Activated naive CD4-positive, alpha-beta T cell treated with anti-CD3 and anti-CD28 coated beads, Interleukin-2, amount 10 ng/mL, durations not matched to agents 7 days and 5 days (primary cell): Measurements from ENCODE around the gene PRDM15.

Source experiments
- CTCF ChIA-PET: fragments of 350-600 bp; sonication (Branson Sonifier 250); formaldehyde crosslinking; loops from one replicate; lab custom pipeline; 2021; ENCODE audit warnings: antibody characterized with exemption; lab: Charles Lee
- DNase-seq: peaks from one replicate; pipeline ENCODE4 v3.0.0-alpha.2; 2020
- H3K27ac Mint-ChIP-seq: one replicate; pipeline ENCODE4 v1.8.0; 2021; ENCODE audit warnings: mild to moderate bottlenecking, moderate library complexity, mixed read lengths
- H3K27me3 Mint-ChIP-seq: one replicate; pipeline ENCODE4 v1.8.0; 2021; ENCODE audit warnings: mild to moderate bottlenecking, mixed read lengths
- H3K36me3 Mint-ChIP-seq: one replicate; pipeline ENCODE4 v1.8.0; 2021; ENCODE audit warnings: mixed read lengths
- H3K4me1 Mint-ChIP-seq: one replicate; pipeline ENCODE4 v1.8.0; 2021; ENCODE audit warnings: mixed read lengths
- H3K4me3 Mint-ChIP-seq: one replicate; pipeline ENCODE4 v1.8.0; 2021; ENCODE audit warnings: mild to moderate bottlenecking, moderate library complexity, mixed read lengths
- H3K9me3 Mint-ChIP-seq: one replicate; pipeline ENCODE4 v1.8.0; 2021; ENCODE audit warnings: mixed read lengths

PRDM15 gene

GRCh38 chr21:41805643-41806042, 73.5 kb downstream of the PRDM15 start:
- H3K36me3 Mint-ChIP-seq = peaks cover 18% of the 10 kb centered on the region
- DNase-seq = no peak
- H3K9me3 Mint-ChIP-seq = peaks cover 4% of the 10 kb centered on the region
- H3K4me3 Mint-ChIP-seq = no peak overlapping the region
- H3K4me1 Mint-ChIP-seq = no peaks in the 10 kb centered on the region
- H3K27ac Mint-ChIP-seq = no peak overlapping the region
- no peaks in the 10 kb centered on the region for H3K27me3 Mint-ChIP-seq
- CTCF ChIA-PET = interaction anchor here (0.9 kb wide), 1 partner anchor 522 kb away, joined by 3 read pairs; no protein-coding TSS in a partner anchor

- H3K4me3 Mint-ChIP-seq = no peak overlapping the region
- peaks cover 19% of the 10 kb centered on the region for H3K36me3 Mint-ChIP-seq
- no peak for DNase-seq
- H3K27me3 Mint-ChIP-seq = no peaks in the 10 kb centered on the region
- H3K9me3 Mint-ChIP-seq = peaks cover 4% of the 10 kb centered on the region
- H3K4me1 Mint-ChIP-seq = no peaks in the 10 kb centered on the region
- H3K27ac Mint-ChIP-seq = no peak overlapping the region
- CTCF ChIA-PET = interaction anchor here (0.9 kb wide), 1 partner anchor 522 kb away, joined by 3 read pairs; no protein-coding TSS in a partner anchor
These were observed 74.1 kb downstream of the PRDM15 start for GRCh38 chr21:41805038-41805437.

- no peak overlapping the region for H3K27ac Mint-ChIP-seq
- CTCF ChIA-PET = no interaction called here
- DNase-seq = no peak
- H3K9me3 Mint-ChIP-seq = peaks cover 4% of the 10 kb centered on the region
- H3K4me3 Mint-ChIP-seq = no peak overlapping the region
- peaks cover 19% of the 10 kb centered on the region for H3K36me3 Mint-ChIP-seq
- H3K4me1 Mint-ChIP-seq = no peaks in the 10 kb centered on the region
- H3K27me3 Mint-ChIP-seq = no peaks in the 10 kb centered on the region
These were observed 74.8 kb downstream of the PRDM15 start for GRCh38 chr21:41804381-41804780.

- no peak for DNase-seq
These were observed 75.8 kb downstream of the PRDM15 start for GRCh38 chr21:41803316-41803715.

GRCh38 chr21:41802684-41803083, 76.5 kb downstream of the PRDM15 start:
- Mint-ChIP-seq H3K27me3 (no peaks in the 10 kb centered on the region), H3K4me3 (no peak overlapping the region), H3K9me3 (peaks cover 4% of the 10 kb centered on the region), H3K27ac (no peak overlapping the region), H3K4me1 (no peaks in the 10 kb centered on the region), H3K36me3 (peaks cover 16% of the 10 kb centered on the region)
- DNase-seq = no peak
- CTCF ChIA-PET = no interaction called here

More at GRCh38 chr21:41803316-41803715, 75.8 kb downstream of the PRDM15 start:
- Mint-ChIP-seq H3K36me3 (peaks cover 17% of the 10 kb centered on the region), H3K4me1 (no peaks in the 10 kb centered on the region), H3K4me3 (no peak overlapping the region), H3K27ac (no peak overlapping the region), H3K27me3 (no peaks in the 10 kb centered on the region), H3K9me3 (peaks cover 4% of the 10 kb centered on the region)
- CTCF ChIA-PET = no interaction called here

- Mint-ChIP-seq H3K27me3 (no peaks in the 10 kb centered on the region), H3K36me3 (peaks cover 11% of the 10 kb centered on the region), H3K4me1 (no peaks in the 10 kb centered on the region), H3K4me3 (no peak overlapping the region), H3K27ac (no peak overlapping the region), H3K9me3 (peaks cover 4% of the 10 kb centered on the region)
- DNase-seq = no peak
- CTCF ChIA-PET = no interaction called here
These were observed 77.0 kb downstream of the PRDM15 start for GRCh38 chr21:41802198-41802584.

- H3K27ac Mint-ChIP-seq = no peak overlapping the region
- H3K27me3 Mint-ChIP-seq = no peaks in the 10 kb centered on the region
- no peaks in the 10 kb centered on the region for H3K4me1 Mint-ChIP-seq
- no peak for DNase-seq
- no peaks in the 10 kb centered on the region for H3K9me3 Mint-ChIP-seq
- H3K4me3 Mint-ChIP-seq = no peak overlapping the region
- peaks cover 9% of the 10 kb centered on the region for H3K36me3 Mint-ChIP-seq
- CTCF ChIA-PET = interaction anchor here (1.2 kb wide), 1 partner anchor 316 kb away, joined by 6 read pairs; no protein-coding TSS in a partner anchor
These were observed 77.6 kb downstream of the PRDM15 start for GRCh38 chr21:41801321-41802197.

- Mint-ChIP-seq H3K27me3 (no peaks in the 10 kb centered on the region), H3K36me3 (peaks cover 9% of the 10 kb centered on the region), H3K4me1 (no peaks in the 10 kb centered on the region), H3K9me3 (no peaks in the 10 kb centered on the region), H3K27ac (no peak overlapping the region), H3K4me3 (no peak overlapping the region)
- no peak for DNase-seq
- CTCF ChIA-PET = interaction anchor here (1.2 kb wide), 1 partner anchor 317 kb away, joined by 6 read pairs; no protein-coding TSS in a partner anchor
These were observed 78.5 kb downstream of the PRDM15 start for GRCh38 chr21:41800425-41801320.

- no peak for DNase-seq
- Mint-ChIP-seq H3K9me3 (no peaks in the 10 kb centered on the region), H3K27me3 (no peaks in the 10 kb centered on the region), H3K4me1 (no peaks in the 10 kb centered on the region), H3K27ac (no peak overlapping the region), H3K36me3 (peaks cover 5% of the 10 kb centered on the region), H3K4me3 (no peak overlapping the region)
- CTCF ChIA-PET = interaction anchor here (0.6 kb wide), 1 partner anchor 79 kb away, joined by 3 read pairs; no protein-coding TSS in a partner anchor
These were observed 79.4 kb downstream of the PRDM15 start for GRCh38 chr21:41799763-41800162.

GRCh38 chr21:41798326-41798725, 80.8 kb downstream of the PRDM15 start:
- Mint-ChIP-seq H3K9me3 (peaks cover 5% of the 10 kb centered on the region), H3K27ac (no peak overlapping the region), H3K36me3 (peaks cover 5% of the 10 kb centered on the region), H3K4me1 (no peaks in the 10 kb centered on the region), H3K4me3 (no peak overlapping the region), H3K27me3 (peaks cover 6% of the 10 kb centered on the region)
- DNase-seq = no peak
- CTCF ChIA-PET = no interaction called here

- H3K27ac Mint-ChIP-seq = no peak overlapping the region
- CTCF ChIA-PET = no interaction called here
- no peaks in the 10 kb centered on the region for H3K4me1 Mint-ChIP-seq
- no peak overlapping the region for H3K4me3 Mint-ChIP-seq
- peaks cover 14% of the 10 kb centered on the region for H3K27me3 Mint-ChIP-seq
- H3K36me3 Mint-ChIP-seq = peaks cover 6% of the 10 kb centered on the region
- peaks cover 18% of the 10 kb centered on the region for H3K9me3 Mint-ChIP-seq
- no peak for DNase-seq
These were observed 82.6 kb downstream of the PRDM15 start for GRCh38 chr21:41796476-41797080.

GRCh38 chr21:41795726-41796125, 83.4 kb downstream of the PRDM15 start:
- no peak overlapping the region for H3K27ac Mint-ChIP-seq
- no peaks in the 10 kb centered on the region for H3K4me1 Mint-ChIP-seq
- DNase-seq = no peak
- peaks cover 14% of the 10 kb centered on the region for H3K27me3 Mint-ChIP-seq
- peaks cover 4% of the 10 kb centered on the region for H3K36me3 Mint-ChIP-seq
- H3K4me3 Mint-ChIP-seq = no peak overlapping the region
- H3K9me3 Mint-ChIP-seq = peaks cover 20% of the 10 kb centered on the region
- CTCF ChIA-PET = no interaction called here

GRCh38 chr21:41794600-41794999, 84.5 kb downstream of the PRDM15 start:
- no peak for DNase-seq
- no peak overlapping the region for H3K27ac Mint-ChIP-seq
- H3K9me3 Mint-ChIP-seq = peaks cover 20% of the 10 kb centered on the region
- peaks cover 15% of the 10 kb centered on the region for H3K27me3 Mint-ChIP-seq
- H3K36me3 Mint-ChIP-seq = peaks cover 2% of the 10 kb centered on the region
- H3K4me1 Mint-ChIP-seq = no peaks in the 10 kb centered on the region
- CTCF ChIA-PET = interaction anchor here (0.6 to 1.6 kb wide), 2 partner anchors 20 to 22 kb away, joined by 3 to 4 read pairs; no protein-coding TSS in a partner anchor
- H3K4me3 Mint-ChIP-seq = no peak overlapping the region

GRCh38 chr21:41792711-41793110, 86.4 kb downstream of the PRDM15 start:
- H3K36me3 Mint-ChIP-seq = peaks cover 2% of the 10 kb centered on the region
- CTCF ChIA-PET = interaction anchor here (0.7 kb wide), 1 partner anchor 8 kb away, joined by 5 read pairs; no protein-coding TSS in a partner anchor
- H3K27me3 Mint-ChIP-seq = peaks cover 18% of the 10 kb centered on the region
- no peaks in the 10 kb centered on the region for H3K4me1 Mint-ChIP-seq
- DNase-seq = no peak
- no peak overlapping the region for H3K4me3 Mint-ChIP-seq
- H3K9me3 Mint-ChIP-seq = peaks cover 20% of the 10 kb centered on the region
- H3K27ac Mint-ChIP-seq = no peak overlapping the region
